ENCODE data around the gene ARHGAP44.
"Not testable (repeated sequence)": the region's sequence is repeated elsewhere in the genome, so short reads cannot be mapped to it uniquely, and the experiment has no call there.

The ARHGAP44 gene

DNA sequence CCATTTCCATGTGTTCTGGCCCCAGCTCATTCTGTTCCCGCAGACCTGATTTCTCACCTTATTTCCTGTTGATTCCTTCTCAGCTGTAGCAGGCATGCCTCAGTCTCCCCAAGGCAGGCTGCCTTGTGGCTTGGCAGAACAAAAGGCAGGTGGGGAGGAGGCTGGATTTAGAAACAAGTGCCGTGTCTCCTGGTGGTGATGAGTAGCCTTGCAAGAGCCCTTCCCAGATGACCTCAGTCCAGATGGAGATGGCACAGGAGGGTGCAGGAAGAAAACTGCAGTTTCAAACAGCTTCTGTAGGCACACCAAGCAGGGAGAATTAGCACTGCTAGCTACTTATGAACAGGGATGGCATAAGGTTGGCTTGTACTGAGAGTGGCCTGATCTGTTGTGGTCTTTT, 64.6 kb downstream of the ARHGAP44 start:
- peaks cover 17% of the 10 kb centered on the region for H3K9me3 ChIP-seq

DNA sequence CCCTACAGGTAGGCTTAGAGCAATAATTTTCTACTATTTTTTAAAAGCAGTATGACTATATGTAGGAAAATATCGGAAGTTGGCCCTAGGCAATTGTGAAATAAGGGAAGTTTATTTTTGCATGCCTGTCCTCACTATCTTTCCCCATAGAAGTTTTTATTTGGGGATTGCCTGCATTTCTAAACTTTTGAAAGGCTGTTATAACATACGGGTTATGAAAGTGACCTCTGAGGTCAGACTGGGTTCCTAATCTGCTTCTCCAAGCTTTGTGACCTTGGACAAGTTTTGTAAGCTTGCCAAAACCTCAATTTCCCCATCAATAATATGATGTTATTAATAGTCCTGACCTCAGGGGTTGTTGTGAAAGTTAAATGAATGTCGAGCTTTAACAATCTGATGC, 67.1 kb downstream of the ARHGAP44 start:
- Histone ChIP-seq H3K4me1 (0 out of 2 replicates have a peak, but pooled peaks cover 5% of the 10 kb centered on the region), H3K27me3 (no peaks in the 10 kb centered on the region), H3K4me3 (no peak overlapping the region), H3K9me3 (peaks cover 36% of the 10 kb centered on the region), H3K9ac (no peak overlapping the region), H4K20me1 (no peaks in the 10 kb centered on the region), H3K27ac (no peak overlapping the region), H3K36me3 (peaks cover 6% of the 10 kb centered on the region; the same call in 1 of the 2 replicates), H3K4me2 (no peak overlapping the region)
- no peak for TF ChIP-seq Cebpa-rat (IDR thresholded peaks at IDR 0.05)

More for the DNA sequence above, 64.6 kb downstream of the ARHGAP44 start:
- Histone ChIP-seq H3K27ac (no peak overlapping the region), H3K9ac (no peak overlapping the region), H3K4me3 (no peak overlapping the region), H3K4me1 (peaks cover 21% of the 10 kb centered on the region), H4K20me1 (no peaks in the 10 kb centered on the region), H3K4me2 (no peak overlapping the region), H3K36me3 (peaks cover 2% of the 10 kb centered on the region; the same call in 1 of the 2 replicates), H3K27me3 (no peaks in the 10 kb centered on the region)
- no peak for TF ChIP-seq Cebpa-rat (IDR thresholded peaks at IDR 0.05)

DNA sequence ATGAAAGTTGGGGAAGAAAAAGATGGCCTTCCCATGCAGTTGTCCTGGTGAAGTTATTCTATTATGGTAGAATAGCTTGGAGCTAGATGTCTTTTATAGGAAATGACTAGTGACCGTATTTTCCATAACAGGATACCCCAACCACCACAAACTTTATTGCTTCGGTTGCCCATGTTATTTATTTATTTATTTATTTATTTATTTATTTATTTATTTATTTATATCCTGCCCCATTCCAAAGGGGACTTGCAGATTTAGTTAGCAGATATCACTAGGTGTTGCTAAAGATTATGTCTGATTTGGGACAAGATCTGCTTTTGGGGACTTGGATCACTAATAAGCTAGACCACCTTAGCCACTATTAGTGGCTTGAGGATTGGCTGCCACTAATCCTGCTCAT, 68.3 kb downstream of the ARHGAP44 start:
- H3K9me3 ChIP-seq, result peaks cover 43% of the 10 kb centered on the region
- H3K4me3 ChIP-seq, result no peak overlapping the region
- H3K4me2 ChIP-seq, result no peak overlapping the region
- 0 out of 2 replicates have a peak, but pooled peaks cover 5% of the 10 kb centered on the region for H3K4me1 ChIP-seq
- no peak overlapping the region for H3K27ac ChIP-seq
- no peaks in the 10 kb centered on the region for H3K27me3 ChIP-seq
- H3K36me3 ChIP-seq, result peaks cover 6% of the 10 kb centered on the region; the same call in 1 of the 2 replicates
- no peaks in the 10 kb centered on the region for H4K20me1 ChIP-seq
- no peak for TF ChIP-seq Cebpa-rat (IDR thresholded peaks at IDR 0.05)
- no peak overlapping the region for H3K9ac ChIP-seq

DNA sequence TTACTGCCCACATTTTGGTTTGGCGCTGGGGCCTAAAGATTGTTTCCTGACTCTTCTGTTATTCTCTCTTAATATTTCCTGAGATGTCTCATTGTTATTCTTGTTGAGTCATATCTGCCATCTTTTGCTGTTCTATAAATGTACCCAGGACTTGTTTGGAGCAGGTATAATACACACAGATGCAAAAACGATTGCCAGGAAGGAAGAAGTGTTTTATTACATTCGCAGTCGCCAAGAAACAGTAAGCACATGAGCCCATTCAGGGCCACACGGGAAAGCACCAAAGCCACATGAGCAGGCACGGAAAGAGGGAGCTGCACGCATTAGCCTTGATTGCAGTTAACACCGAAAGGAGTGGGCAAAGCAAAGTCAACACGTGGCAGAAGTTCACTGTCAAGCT, 70.2 kb downstream of the ARHGAP44 start:
- H3K27ac ChIP-seq, result no peak overlapping the region
- H3K4me1 ChIP-seq, result 0 out of 2 replicates have a peak, but pooled peaks cover 5% of the 10 kb centered on the region
- no peak overlapping the region for H3K9ac ChIP-seq
- TF ChIP-seq Cebpa-rat (IDR thresholded peaks at IDR 0.05), result no peak
- H3K36me3 ChIP-seq, result peaks cover 6% of the 10 kb centered on the region; the same call in 1 of the 2 replicates
- peaks cover 43% of the 10 kb centered on the region for H3K9me3 ChIP-seq
- no peaks in the 10 kb centered on the region for H3K27me3 ChIP-seq
- H3K4me2 ChIP-seq, result no peak overlapping the region
- no peak overlapping the region for H3K4me3 ChIP-seq
- H4K20me1 ChIP-seq, result no peaks in the 10 kb centered on the region

DNA sequence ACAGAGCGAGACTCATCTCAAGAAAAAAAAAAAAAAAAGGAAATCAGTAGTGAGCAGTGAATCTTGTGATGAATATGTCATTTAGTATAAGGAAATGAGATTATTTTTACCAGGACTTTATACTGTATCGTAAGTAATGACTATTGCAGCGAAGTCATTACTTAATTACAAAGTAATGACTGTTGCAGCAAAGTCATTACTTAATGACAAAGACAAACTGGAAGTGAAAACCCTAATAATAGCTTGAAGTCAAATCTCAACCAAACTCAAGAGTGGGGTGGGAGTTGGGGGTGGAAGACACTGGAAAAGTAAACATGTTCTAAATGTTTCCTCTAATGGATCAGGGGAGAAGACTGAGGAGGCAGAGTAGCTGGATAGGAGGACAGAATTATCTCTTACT, 76.5 kb downstream of the ARHGAP44 start:
- Histone ChIP-seq H3K27me3 (no peaks in the 10 kb centered on the region), H3K4me2 (no peak overlapping the region), H4K20me1 (no peaks in the 10 kb centered on the region), H3K9ac (no peak overlapping the region), H3K27ac (no peak overlapping the region), H3K36me3 (no peaks in the 10 kb centered on the region), H3K4me3 (no peak overlapping the region), H3K4me1 (no peaks in the 10 kb centered on the region), H3K9me3 (peaks cover 11% of the 10 kb centered on the region)
- no peak for TF ChIP-seq Cebpa-rat (IDR thresholded peaks at IDR 0.05)

DNA sequence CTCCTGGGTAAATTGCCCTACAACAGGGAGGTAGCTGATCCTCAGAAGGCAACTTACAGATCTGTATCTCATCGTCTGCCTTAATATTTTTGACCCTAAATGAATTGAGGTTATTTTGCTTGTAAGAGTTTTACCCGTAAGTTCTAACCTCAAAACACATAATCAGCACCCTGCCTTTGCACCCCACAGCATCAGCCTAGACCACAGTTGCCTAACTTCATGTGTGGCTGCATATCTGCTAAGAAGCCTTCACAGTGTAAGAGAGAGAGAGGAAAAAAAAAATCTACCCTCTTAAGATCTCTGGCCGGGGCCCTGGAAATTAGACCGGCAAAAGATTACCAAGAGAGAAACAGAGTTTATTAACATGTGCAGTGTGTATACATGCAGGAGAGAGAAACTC, 76.9 kb downstream of the ARHGAP44 start:
- Histone ChIP-seq H3K27me3 (no peaks in the 10 kb centered on the region), H3K9ac (no peak overlapping the region), H3K4me1 (no peaks in the 10 kb centered on the region), H3K9me3 (peaks cover 10% of the 10 kb centered on the region), H4K20me1 (no peaks in the 10 kb centered on the region), H3K4me3 (no peak overlapping the region), H3K27ac (no peak overlapping the region), H3K4me2 (no peak overlapping the region), H3K36me3 (no peaks in the 10 kb centered on the region)
- TF ChIP-seq Cebpa-rat (IDR thresholded peaks at IDR 0.05), result no peak

DNA sequence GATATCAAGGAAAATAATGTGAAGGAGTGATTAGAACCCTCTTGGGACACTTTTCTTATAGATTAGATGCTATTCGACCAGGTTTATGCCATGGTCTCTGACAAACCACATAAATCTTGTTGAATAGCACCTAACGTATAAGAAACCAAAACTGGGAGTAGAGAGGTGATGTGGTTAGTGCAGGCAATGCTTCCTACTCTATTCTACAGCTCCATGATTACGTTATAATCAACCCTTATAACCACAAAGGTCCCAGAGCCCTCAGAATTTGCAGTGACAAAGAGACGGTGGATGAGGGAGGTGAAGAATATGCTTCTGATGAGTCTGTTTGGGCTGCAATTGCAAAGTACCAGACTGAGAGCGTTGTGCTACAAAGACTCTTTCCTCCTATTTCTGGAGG, 78.4 kb downstream of the ARHGAP44 start:
- no peak for TF ChIP-seq Cebpa-rat (IDR thresholded peaks at IDR 0.05)
- Histone ChIP-seq H3K9me3 (peaks cover 14% of the 10 kb centered on the region), H3K4me3 (no peak overlapping the region), H3K9ac (no peak overlapping the region), H3K4me1 (no peaks in the 10 kb centered on the region), H3K27ac (no peak overlapping the region), H3K36me3 (no peaks in the 10 kb centered on the region), H4K20me1 (no peaks in the 10 kb centered on the region), H3K4me2 (no peak overlapping the region), H3K27me3 (no peaks in the 10 kb centered on the region)

DNA sequence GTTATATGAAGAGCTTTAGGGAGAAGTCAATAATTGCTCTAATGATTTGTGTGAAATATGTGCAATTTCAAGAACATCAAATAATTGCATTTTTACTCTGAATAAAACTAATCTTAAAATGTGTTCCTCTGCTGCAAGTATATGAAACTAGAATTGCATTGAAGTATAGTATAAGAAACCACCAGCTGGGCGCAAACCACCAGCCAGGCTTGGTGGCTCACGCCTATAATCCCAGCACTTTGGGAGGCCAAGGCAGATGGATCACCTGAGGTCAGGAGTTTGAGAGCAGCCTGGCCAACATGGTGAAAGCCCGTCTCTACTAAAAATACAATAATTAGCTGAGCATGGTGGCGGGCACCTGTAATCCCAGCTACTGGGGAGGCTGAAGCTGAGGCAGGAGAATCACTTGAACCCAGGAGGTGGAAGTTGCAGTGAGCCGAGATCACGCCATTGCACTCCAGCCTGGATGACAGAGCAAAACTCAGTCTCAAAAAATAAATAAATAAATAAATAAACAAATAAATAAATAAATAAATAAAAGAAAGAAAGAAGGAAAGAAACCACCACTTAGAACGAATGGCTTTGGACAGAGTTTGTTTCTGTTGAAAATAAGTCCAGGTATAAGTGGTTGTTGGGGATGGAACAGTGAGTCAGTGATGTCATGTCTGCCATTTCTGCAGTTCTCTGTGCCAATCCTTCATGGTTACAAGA, 84.3 kb downstream of the ARHGAP44 start:
- H3K27ac ChIP-seq, H3K27me3 ChIP-seq, H3K36me3 ChIP-seq, H4K20me1 ChIP-seq, H3K4me2 ChIP-seq, H3K4me3 ChIP-seq, H3K9ac ChIP-seq, H3K4me1 ChIP-seq: not testable (repeated sequence)
- H3K9me3 ChIP-seq, result peaks cover 14% of the 10 kb centered on the region

DNA sequence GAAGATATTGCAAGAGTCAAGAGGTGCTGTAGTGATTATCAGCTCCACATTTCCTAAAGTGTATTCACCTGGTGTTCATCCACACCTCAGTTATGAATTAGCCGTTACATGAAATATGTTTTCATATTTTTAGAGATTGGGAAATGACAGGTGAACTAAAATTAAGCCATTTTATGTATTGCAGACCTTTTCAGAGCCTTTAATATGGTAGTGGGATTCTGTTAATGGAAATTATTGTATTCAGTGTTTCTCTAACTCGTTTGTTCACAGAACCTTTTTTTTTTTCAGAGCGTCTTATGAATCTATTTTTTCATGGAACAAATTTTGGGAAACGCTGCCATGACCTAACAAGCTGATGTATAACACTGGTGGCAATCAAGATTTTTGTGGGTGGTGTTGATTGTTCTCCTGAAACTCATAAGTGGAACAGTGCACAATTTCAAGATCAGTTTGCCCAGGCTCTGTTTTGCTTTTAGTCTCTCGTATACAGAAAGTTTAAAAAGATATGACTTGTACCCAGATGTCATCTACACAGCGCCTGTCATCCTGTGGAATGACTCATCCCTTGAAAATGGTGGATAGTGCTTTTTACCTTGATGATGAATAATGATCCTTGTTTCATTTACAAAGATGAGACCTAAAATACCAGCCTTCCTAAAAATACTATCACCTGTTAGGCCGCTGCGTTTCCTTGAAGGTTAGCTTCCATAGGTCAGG, 88.8 kb downstream of the ARHGAP44 start:
- Histone ChIP-seq H3K27ac (no peak overlapping the region), H4K20me1 (no peaks in the 10 kb centered on the region), H3K9ac (no peak overlapping the region), H3K9me3 (no peaks in the 10 kb centered on the region), H3K4me2 (no peak overlapping the region), H3K27me3 (no peaks in the 10 kb centered on the region), H3K4me1 (no peaks in the 10 kb centered on the region), H3K36me3 (no peaks in the 10 kb centered on the region), H3K4me3 (no peak overlapping the region)
- no peak for TF ChIP-seq Cebpa-rat (IDR thresholded peaks at IDR 0.05)

DNA sequence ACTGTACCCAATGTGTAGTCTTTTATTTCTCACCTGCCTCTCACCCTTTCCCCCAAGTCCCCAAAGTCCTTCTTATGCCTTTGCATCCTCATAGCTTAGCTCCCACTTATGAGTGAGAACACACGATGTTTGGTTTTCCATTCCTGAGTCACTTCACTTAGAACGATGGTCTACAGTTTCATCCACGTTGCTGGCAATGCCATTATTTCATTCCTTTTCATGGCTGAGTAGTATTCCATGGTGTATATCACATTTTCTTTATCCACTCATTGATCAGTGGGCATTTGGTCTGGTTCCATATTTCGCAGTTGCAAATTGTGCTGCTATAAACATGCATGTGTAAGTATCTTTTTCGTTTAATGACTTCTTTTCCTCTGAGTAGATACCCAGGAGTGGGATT, 89.8 kb downstream of the ARHGAP44 start:
- not testable (repeated sequence) for H3K36me3 ChIP-seq, H3K9ac ChIP-seq

More for the DNA sequence above, 89.8 kb downstream of the ARHGAP44 start:
- not testable (repeated sequence) for H3K27me3 ChIP-seq, H4K20me1 ChIP-seq, H3K4me2 ChIP-seq, H3K4me3 ChIP-seq, H3K9me3 ChIP-seq, H3K27ac ChIP-seq, H3K4me1 ChIP-seq
